Fibroblast of villous mesenchyme (primary cell): Measurements from ENCODE around the gene ST6GALNAC3. TPM values are rescaled to one million over a fixed set of nuclear protein-coding genes. Genes with fewer than 3 reads are reported as not detected.
A peak's percentile ranks its signal among the peaks of the same experiment; 100 is the strongest.

Experiments
- DNase-seq: peaks from one replicate; pipeline ENCODE4 v3.0.0-alpha.2; 2010; ENCODE audit warnings: low read depth
- H3K4me3 ChIP-seq: 2 replicates; pipeline ENCODE4 v1.5.1; 2011; ENCODE audit warnings: low read depth, mild to moderate bottlenecking, low read length
- total RNA-seq: library from RNA; depleted of rRNA; stranded (reverse); fragments of >200 nt; gene quantifications from 2 replicates; pipeline ENCODE4 v1.2.3, GENCODE V29; 2012
- TF ChIP-seq, protein P1 (sequence below): IDR thresholded peaks from 2 replicates; pipeline ENCODE4 v1.5.1; 2012; ENCODE audit warnings: low read depth, mild to moderate bottlenecking, low read length; ENCODE audit not compliant: insufficient read depth

The ST6GALNAC3 gene
- total RNA-seq, 1 donor = 1.3 TPM

DNA sequence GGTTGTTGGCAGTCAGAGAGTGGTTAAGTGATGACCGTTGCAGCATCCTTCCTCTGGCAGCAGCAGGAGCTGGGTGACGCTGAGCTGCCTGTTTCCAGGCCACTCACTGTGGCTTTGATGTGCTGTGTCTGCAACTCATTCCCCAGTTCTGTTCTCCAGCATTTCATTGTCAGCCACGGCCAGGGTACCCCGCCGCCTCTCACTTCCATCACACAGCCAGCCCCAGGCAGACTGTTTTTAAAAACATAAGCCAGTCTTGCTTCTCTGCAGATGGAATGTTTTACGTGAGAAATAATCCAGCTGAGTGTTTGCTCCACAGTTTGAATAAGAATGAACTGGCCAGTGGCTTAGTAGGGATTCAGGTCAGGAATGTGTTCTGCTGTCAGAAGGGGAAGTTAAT is 21.5 kb upstream of the ST6GALNAC3 start:
- no peak overlapping the region for H3K4me3 ChIP-seq
- no peak for DNase-seq
- TF ChIP-seq, protein P1, sequence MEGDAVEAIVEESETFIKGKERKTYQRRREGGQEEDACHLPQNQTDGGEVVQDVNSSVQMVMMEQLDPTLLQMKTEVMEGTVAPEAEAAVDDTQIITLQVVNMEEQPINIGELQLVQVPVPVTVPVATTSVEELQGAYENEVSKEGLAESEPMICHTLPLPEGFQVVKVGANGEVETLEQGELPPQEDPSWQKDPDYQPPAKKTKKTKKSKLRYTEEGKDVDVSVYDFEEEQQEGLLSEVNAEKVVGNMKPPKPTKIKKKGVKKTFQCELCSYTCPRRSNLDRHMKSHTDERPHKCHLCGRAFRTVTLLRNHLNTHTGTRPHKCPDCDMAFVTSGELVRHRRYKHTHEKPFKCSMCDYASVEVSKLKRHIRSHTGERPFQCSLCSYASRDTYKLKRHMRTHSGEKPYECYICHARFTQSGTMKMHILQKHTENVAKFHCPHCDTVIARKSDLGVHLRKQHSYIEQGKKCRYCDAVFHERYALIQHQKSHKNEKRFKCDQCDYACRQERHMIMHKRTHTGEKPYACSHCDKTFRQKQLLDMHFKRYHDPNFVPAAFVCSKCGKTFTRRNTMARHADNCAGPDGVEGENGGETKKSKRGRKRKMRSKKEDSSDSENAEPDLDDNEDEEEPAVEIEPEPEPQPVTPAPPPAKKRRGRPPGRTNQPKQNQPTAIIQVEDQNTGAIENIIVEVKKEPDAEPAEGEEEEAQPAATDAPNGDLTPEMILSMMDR = no peak

DNA sequence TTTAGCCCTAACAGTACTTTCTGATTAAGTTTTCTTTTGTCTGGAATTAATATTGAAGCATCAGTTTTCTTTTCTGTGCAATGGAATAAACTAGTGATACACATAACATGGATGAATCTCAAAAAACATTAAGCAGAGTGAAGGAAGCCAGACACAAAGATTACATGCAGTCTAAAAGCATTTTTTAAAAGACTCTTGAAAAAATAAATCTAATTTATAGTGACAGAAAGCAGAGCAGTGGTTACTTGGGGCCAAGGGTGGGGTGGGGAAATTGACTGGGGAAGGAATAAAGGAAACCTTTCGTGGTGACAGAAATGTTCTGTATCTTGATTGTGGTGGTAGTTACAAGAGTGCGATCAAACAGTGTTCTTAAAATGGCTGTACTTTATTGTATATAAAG is 20.2 kb upstream of the ST6GALNAC3 start:
- no peak overlapping the region for H3K4me3 ChIP-seq
- DNase-seq = no peak
- TF ChIP-seq, protein P1 = no peak

DNA sequence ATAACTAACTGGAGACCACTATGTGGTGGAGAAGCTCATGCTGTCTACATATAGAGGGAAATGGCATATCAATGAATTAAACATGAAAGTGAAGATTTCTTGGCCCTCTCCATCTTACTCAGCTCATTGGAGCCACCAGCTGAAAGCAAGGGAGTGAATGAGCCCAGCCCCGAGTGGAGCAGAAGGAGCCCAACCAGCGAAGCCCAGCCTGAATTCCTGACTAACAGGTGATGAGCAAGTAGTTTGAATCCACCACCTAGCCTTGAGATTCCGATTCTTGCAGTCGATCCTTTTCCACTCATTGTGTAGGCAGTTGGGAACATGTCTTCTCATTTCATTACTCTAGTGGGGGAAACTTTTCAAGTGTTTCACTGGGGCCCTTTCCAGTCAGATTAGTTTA is 18.6 kb upstream of the ST6GALNAC3 start:
- DNase-seq = no peak
- TF ChIP-seq, protein P1 = no peak
- H3K4me3 ChIP-seq = no peak overlapping the region

DNA sequence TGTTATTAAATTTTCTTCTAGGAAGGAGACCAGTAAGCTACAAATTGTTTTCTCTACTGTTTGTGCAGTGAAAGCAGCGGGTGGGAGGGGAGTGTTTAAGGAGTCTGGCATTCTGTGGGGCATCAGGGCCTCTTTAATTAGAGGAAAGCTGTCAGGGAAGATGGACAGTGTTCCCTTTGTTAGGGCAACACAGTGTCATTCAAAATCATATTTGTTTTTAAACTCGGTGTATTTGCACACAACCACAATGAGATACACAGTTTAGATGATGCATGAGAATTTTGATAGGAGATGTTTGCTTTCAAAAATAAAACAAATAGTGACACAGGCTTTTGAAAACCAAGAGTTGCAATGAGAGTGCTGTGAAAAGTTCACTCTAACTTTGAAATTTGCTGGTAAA is 15.1 kb upstream of the ST6GALNAC3 start:
- no peak overlapping the region for H3K4me3 ChIP-seq
- TF ChIP-seq, protein P1 = no peak

DNA sequence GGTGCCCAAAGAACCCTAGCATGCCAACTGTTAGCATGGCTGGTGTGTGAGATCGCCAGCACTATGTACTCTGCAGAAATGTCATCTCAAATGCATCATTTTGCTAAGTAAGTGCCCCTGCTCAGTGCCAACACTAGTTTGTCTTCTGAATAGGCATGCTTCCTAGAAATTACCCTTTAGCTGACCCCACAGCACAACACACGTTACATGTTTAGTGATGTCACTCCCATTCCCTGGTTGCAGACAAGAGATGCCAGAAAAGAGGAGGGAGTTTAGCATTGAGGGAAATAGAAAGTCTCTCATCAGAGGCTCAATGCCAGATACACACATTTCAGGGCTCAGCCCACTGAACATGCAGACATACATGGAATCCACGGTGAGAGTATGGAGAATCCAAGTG is 9.3 kb upstream of the ST6GALNAC3 start:
- DNase-seq = no peak
- TF ChIP-seq, protein P1 = no peak
- H3K4me3 ChIP-seq = no peak overlapping the region

More for the DNA sequence above, 15.1 kb upstream of the ST6GALNAC3 start:
- no peak for DNase-seq

DNA sequence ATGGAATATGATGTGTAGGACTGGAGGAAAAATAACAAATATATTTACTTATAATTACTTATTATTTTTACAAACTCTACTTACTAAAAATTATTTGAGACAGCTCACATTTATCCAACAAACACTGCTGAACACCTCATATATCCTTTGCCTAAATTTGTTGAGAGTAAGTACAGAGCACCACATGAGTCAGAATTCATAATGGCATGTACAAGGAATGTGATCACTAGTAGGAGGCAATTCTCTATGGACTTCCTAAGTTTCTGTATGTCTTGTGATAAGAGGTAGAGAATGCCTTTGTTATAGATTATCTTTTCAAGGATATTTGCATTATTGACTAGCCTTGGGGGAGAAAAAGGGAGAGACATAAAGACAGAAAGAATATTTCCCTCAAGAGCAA is 8.2 kb upstream of the ST6GALNAC3 start:
- TF ChIP-seq, protein P1 = no peak
- DNase-seq = no peak

DNA sequence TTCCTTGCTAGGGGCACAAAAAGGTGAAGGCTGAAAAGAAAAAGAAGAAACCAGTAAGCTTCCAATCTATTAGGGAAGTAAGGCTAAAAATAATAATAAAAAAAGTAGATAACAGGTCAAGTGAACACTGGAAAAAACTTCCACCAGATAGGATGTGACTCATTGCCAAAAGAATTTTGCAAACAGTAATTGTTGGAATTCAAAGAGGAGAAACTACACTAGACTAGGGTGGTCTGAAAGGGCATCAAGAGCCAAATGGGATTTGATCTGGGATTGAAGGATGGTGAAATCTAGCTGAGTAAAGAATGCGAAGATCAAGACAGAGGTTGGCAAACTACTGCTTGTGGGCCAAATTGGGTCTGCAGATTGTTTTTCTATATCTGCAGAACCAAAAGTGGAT is 6.0 kb upstream of the ST6GALNAC3 start:
- peak; percentile 30 for DNase-seq
- H3K4me3 ChIP-seq = no peak overlapping the region
- TF ChIP-seq, protein P1 = no peak

More for the DNA sequence above, 8.2 kb upstream of the ST6GALNAC3 start:
- H3K4me3 ChIP-seq = no peak overlapping the region
